Endometrium (tissue), 2 donors: ENCODE results near the gene ASCL4.
A peak's percentile ranks its signal among the peaks of the same experiment; 100 is the strongest.
"Not testable (repeated sequence)": the region's sequence is repeated elsewhere in the genome, so short reads cannot be mapped to it uniquely, and the experiment has no call there.

Source experiments
- FAIRE-seq: peaks from 2 replicates; lab custom pipeline; 2012; peaks lifted over from hg19 to GRCh38; lab: Jason Lieb, UNC
- donor health status: control.
- donor health status: control.

The ASCL4 gene, protein sequence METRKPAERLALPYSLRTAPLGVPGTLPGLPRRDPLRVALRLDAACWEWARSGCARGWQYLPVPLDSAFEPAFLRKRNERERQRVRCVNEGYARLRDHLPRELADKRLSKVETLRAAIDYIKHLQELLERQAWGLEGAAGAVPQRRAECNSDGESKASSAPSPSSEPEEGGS

DNA sequence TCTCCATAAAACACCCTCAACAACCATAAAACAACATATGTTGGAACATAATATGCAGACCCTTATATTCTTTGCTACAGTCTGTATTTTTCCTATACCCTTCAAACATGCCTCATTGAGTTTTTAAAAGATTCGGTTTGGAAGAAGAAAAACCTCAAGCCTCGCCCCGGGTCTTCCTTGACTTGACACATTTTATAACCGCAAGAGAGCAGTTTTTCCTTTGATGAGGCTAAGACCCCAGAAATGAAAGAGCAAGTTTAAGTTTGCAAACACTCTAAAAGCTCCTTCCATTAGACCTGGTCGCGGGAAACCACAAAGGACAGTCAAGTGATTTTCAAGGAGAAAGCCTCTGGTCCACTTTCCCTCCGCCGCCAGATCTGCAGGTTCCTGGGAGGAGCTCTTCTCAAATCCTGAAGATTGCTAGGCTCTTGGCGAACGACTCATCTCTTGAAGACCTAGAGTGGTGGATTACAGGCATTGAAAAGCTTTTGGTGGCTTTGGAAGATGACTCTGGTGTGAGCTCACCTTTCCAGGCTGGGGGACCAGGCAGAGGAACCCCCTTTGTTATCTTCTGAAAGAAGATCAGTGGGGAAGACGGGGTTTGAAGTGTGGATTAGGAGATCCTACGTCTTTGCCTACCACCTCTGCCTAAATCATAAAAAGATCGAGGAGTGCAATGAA, at the start of gene ASCL4:
TSS of gene ASCL4 (plus strand) at position 356 of the 681 bp plus-strand sequence. CDS start 515 bp downstream, outside the sequence.
- no peak for FAIRE-seq

DNA sequence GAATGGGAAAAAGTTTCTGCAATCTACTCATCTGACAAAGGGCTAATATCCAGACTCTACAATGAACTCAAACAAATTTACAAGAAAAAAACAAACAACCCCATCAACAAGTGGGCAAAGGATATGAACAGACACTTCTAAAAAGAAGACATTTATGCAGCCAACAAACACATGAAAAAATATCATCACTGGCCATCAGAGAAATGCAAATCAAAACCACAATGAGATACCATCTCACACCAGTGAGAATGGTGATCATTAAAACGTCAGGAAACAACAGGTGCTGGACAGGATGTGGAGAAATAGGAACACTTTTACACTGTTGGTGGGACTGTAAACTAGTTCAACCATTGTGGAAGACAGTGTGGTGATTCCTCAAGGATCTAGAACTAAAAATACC, 47.2 kb upstream of the ASCL4 start:
- FAIRE-seq: not testable (repeated sequence)

DNA sequence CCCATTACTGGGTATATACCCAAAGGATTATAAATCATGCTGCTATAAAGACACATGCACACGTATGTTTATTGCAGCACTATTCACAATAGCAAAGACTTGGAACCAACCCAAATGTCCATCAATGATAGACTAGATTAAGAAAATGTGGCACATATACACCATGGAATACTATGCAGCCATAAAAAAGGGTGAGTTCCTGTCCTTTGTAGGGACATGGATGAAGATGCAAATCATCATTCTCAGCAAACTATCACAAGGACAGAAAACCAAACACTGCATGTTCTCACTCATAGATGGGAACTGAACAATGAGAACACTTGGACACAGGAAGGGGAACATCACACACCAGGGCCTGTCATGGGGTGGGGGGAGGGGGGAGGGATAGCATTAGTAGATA, 46.8 kb upstream of the ASCL4 start:
- FAIRE-seq: not testable (repeated sequence)

DNA sequence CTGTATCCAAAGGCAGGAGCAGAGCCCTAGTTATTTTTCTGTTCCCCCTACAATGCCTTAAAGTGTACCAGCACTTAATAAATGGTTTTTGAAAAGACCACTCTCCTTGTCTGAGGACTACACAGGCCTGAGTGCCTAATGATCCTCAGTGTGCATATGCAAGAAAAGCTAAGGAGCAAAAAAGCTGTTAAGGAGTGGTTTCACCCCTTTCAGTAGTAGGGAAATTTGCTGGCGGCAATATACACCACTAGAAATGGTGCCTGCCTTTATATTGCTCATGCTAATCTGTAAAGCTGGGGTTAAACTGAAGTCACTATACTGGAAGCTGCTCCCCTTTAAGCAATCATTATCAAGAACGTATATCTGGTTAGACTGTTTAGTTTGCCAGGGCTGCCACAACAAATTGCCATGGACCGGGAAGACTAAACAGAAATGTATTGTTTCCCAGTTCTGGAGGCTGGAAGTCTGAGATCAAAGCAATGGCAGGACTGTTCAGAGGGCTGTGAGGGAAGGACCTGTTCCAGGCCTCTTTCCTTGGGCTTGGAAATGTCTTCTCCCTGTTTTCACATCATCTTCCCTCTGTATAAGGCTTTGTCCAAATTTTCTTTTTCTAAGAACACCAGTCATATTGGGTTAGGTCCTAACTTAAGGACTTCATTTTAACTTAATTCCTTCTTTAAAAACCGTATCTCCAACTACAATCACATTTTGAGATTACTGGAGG, 43.7 kb upstream of the ASCL4 start:
- no peak for FAIRE-seq

DNA sequence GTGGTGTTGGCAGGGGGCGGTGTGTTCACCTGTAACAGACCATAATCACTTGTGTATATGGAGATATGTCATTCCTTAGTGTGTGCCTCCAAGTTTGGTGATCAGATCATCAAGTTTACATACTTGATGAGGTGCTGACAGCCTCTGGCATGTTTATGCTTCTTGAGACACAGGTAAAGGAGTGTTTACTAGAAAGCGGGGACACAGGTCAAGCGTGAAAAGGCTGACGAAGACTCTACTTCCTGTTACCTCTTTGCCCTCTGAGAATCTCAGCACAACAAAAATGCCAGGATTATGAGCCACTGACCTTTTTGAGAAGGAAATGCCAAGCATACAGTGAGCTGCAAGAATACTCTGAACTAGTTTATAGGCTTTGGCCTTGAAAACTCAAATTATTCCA, 43.1 kb upstream of the ASCL4 start:
- no peak for FAIRE-seq

DNA sequence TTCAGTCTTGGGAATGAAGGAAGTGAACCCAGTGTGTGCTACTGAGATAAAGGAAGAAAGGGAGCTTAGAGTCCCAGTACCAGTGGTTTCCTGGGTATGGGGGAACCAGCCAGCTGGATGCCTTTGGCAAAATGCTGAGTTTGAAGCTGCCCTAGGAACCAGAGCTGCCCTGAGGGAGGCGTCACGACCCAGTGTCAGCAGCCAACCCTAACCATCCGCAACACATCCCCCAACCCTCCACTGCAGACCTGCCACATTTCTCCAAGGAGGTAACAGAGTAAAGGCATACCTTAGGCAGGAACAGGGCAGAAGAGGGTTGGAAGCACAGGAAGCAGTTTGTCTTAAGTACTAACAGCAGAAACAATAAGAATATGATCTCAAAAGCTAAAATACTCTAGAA, 42.1 kb upstream of the ASCL4 start:
- no peak for FAIRE-seq

DNA sequence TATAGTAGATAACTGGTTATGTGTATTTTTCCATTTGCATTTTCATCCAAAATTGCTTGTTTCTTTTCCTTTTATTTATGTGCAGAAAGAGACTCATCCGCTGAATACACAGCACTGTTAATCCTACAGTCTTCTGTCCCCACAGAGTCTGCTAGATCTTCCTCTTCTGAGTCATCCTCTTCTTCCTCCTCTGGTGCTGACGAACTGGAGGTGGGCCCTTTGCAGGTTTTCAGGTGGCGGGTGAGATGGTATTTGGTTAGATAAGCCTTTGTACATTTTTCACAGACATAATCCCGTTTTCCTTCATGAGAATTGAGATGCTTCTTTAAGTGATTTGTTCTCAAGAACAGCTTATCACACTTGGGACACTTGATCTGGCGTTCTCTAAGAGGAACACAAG, 40.4 kb upstream of the ASCL4 start:
- no peak for FAIRE-seq

DNA sequence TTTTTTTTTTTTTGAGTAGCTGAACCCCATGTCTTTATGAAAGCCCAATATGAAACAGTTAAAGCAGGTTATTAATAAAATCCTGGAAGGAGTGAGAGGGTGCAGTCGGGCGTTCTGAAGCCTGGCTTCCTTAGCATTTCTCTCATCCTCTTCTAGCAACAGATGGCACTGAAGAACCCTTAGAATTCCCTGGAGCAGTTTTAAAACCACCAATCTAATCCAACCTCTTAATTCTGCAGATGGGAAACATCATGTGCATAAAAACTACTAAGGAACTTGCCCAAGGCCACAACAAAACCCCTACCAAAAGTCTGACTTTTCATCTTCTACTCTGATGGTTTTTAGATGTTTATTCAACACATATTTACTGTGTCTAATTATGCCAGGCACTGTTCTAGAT, 38.7 kb upstream of the ASCL4 start:
- FAIRE-seq: no peak

DNA sequence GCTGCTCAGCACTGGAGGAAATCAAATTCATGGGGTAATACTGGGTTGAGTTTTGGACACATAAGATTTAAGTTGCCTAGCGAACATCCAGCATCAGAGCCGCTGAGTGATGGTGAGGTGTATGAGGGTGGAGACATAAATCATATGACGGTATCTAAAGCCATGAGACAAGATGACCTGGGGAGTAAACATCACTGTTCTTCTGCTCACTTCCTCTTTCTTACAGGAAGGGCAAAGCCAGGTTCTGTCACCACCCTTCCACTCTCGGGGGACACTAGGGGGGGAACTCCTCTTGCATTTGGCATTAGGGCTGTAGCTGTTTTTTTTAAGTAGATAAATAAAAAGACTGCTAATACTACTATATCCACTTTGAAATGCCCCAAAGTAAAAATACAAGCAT, 37.6 kb upstream of the ASCL4 start:
- FAIRE-seq: no peak

DNA sequence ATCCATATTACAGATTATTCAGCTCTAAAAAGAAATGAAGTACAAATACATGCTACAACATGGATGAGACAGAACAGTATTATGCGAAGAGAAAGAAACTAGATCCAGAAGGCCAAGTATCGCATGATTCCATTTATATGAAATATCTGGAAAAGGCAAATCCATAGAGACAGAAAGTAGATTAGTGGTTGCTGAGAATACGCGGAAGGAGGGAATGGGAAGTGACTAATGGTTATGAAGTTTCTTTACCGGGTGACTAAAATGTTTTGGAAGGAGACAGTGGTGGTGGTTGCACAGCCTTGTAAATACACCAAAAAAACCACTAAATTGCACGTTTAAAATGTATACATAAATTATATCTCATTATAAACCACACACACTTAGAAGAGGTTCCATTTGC, 26.0 kb upstream of the ASCL4 start:
- no peak for FAIRE-seq

DNA sequence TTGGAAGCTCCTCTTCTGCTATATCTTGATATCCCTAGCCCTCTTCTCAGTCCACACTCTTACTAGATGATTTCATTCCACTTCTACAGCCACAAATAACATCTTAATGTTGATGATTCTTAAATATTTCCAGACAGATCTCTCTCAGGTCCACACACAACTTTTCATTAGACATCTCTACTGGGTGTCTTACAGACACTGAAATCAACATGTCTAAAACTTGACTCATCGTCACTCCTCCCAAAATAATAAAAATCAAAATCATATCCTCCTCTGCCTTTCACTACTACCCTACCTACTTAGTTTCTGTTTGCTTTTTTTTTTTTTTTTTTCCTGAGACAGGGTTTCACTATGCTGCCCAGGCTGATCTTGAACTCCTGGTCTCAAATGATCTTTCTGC, 25.4 kb upstream of the ASCL4 start:
- no peak for FAIRE-seq

DNA sequence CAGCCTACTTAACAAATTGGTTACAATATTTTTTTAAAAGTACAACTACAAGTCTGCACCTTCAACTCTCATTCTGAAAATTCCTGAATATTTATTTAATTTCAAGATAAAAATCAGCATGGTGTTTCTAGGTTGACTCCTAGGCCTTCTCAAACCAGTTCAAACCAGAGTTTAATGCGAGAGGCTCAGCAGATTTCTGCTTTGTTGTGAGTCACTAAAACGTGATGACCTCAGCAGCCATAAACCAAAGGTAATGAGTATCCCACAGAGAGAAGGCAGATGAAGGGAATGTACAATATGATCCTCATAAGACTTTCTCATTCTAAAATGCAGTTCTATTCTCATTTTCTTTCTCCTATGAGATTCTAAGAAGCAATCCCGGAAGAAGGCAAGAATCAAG, 15.1 kb upstream of the ASCL4 start:
- peak; percentile 31 for FAIRE-seq

DNA sequence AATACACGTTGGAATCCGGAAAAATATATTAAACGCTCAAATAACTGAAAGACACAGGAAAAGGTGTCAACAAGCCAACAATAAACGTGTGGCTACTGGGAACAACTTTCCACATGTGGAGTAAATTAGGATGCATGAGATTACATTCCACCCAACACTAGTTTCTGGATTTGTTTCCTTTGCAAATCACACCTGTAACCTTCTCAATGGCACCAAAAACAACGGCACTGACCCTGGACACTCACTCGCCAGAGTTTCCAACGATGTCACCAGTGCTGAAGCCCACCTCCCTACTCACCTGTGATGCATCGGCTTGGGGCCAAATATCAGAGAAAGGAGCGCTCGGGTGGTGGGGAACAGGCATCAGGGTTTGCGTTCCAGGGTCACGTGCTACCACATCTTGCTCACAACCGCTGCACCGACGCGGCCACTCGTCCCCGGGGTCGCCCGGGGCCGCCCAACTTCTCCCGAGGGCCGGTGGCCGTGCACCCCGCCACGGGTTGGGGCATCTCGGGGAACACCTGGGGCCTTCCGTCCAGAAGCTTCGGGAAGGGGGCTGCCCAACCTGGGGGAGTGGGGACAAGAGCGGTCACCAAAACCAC, 14.2 kb upstream of the ASCL4 start:
- FAIRE-seq: no peak

DNA sequence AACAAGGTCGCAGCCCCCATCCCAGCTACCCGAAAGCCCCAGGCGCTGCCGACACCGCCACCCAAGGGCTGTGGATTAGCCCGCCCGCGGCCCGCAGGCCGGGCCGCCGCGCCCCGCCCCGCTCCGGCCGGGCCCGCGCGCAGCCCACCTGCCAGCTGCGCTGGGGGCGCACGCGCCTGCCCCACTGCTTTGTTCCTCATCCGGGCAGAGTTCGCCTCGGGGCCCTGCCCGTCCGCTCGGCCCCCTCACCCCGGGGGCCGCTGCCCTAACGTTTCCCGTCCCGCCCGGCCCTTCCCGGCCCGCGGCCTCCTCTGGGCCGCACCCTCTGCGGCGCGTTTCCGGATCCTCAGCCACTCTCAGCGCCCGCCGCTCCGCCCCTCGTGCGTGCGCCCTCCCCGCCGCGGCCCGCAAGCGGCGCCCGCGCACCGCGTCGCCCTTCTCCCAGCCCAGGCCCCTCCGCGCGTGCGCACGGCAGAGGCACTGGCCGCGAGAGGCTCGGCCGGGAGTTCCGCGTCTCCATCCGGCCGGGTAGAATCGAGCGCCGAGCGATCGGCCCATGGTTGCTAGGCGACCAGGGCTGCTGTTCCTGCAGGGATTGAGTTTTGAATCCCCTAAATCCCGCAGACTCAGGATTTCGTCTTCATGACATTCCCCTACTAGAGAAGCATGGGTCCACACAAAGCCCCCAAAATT, 13.5 kb upstream of the ASCL4 start, which contains the start of gene PRDM4:
TSS of gene PRDM4 (minus strand) at position 329 of the 693 bp plus-strand sequence. CDS start 622 bp downstream, outside the sequence.
- no peak for FAIRE-seq

DNA sequence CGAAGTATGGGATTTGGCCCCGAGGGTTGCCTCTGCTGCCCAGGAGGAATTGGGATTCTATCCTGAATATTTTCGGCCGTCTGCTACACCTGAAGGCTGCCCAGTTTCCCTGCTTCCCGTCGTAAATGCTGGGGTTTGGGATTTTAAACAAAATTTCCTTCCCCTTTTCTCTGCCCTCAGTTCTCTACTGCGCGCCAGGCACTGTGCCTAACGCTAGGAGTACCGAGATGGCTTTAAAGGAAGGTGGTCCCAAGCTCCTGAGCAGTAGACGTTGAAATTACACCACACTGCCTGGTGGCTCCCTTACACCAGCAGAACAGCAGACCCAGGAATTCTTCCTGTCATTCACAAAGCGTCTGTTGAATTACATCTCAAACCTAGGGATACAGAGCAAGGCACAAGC, 13.0 kb upstream of the ASCL4 start:
- FAIRE-seq: no peak

DNA sequence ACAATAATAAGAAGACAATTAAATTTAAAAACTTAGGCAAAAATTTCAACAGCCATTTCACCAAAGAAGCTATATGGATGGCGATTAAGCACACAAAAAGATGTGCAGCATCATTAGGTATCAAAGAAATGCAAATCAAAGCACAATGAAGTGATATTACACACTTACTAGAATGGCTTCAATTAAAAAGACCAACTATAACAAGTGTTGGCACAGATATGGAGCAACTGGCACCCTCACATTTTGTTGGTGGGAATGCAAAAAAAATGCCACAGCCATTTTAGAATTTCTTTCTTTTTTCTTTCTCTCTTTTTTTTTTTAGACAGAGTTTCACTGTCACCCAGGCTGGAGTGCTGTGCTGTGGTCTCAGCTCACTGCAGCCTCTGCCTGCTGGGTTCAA, 11.6 kb upstream of the ASCL4 start:
- no peak for FAIRE-seq

DNA sequence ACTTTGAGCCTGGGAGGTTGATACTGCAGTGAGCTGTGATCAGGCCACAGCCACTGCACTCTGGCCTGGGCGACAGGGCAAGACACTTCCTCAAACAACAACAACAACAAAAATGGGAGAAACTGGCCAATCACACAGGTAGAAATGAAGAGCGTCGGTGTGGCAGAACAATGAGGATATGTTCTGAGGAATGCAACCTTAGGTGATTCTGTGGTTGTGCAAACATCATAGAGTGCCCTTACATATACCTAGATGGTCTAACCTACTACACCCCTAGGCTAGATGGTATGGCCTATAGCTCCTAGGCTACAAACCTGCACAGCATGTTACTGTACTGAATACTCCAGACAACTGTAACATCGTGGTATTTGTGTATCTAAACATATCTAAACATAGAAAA, 9.9 kb upstream of the ASCL4 start:
- no peak for FAIRE-seq

DNA sequence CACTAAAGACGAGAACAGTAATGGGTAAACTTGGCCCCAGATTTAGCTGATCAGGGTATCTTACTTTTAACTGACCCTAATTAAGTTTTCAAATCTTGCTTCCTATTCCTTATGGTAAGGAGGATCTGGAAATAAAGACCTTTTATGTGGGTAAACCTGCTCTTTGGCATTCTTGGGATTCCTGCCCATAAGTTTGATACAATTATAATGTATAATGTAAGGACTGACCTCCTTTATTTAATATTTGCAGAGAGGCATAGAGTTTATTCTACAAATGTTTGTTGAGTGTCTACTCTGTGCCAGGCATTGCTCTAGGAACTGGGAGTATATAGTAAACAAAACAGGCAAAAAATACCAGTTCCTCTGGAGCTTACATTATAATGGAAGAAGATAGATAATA, 9.2 kb upstream of the ASCL4 start:
- no peak for FAIRE-seq

DNA sequence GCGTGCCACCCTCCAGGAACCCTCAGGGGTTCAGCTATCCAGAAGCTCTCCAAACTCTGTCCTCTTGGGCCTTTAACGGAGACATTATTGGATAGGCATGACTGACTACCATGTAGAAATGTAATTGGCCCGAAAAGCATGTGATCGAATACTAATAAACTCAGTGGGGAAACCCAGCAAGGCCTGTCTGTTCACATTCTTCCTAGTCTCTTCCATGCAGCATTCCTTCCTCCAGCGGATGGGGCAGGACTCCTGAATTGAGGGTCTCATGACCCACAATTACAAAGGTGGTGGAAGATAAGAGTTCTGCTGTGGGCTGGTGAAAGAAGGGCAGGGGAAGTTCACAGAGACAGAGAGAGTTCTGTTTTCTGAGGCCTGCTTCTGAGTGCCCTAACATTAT, 7.0 kb upstream of the ASCL4 start:
- FAIRE-seq: no peak

DNA sequence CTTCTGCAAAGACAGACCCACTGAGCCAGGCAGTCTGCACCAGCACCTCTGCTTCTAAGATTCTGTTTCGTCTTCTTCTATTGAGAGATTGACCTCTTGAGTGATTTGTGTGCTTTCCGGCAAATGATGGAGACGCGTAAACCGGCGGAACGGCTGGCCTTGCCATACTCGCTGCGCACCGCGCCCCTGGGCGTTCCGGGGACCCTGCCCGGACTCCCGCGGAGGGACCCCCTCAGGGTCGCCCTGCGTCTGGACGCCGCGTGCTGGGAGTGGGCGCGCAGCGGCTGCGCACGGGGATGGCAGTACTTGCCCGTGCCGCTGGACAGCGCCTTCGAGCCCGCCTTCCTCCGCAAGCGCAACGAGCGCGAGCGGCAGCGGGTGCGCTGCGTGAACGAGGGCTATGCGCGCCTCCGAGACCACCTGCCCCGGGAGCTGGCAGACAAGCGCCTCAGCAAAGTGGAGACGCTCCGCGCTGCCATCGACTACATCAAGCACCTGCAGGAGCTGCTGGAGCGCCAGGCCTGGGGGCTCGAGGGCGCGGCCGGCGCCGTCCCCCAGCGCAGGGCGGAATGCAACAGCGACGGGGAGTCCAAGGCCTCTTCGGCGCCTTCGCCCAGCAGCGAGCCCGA, 703 bp downstream of the ASCL4 start:
- FAIRE-seq: no peak

DNA sequence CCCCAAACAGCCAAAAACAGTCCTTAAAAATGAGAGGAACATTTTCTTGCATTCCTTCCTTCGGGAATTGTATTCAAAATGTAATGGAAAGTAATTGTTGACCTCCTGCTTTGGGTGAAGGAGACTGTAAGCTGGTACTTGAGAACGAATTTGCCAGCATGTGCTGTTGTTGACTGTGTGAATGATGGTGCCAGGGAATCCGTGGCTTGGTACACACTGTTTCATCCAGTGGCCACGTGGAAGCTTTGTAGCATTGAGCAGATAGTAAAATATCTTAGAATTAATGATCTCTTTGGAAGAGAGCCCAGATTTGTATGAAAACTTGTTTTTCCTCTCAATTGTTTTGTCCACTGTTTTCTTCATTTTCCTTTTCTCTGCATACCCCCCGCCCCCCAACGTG, 1.7 kb downstream of the ASCL4 start:
- FAIRE-seq: no peak
